GM18499 (cell line): ENCODE measurements around the gene ZNF827.

Source experiments
- ATAC-seq: cut with Tn5 transposase; IDR thresholded peaks from one replicate; pipeline ENCODE4 v1.9.1; 2021; ENCODE audit warnings: moderate number of reproducible peaks; ENCODE audit not compliant: insufficient read depth, unreplicated experiment

Gene ZNF827

DNA sequence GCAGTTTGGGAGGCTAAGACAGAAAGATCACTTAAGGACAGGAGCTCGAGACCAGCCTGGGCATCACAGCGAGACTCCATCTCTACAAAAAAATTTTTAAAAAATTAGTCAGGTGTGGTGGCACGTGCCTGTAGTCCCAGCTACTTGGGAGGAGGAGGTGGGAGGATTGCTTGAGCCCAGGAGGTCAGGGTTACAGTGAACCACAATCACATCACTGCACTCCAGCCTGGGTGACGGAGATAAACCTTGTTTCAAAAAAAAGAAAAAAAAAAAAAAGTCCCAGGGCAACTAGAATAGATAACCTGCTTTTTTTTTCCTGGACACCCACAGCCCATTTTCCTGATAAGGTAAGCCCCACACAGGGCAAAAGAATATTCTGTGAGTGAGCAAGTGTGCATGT, 162.4 kb downstream of the ZNF827 start:
- ATAC-seq, result no peak

DNA sequence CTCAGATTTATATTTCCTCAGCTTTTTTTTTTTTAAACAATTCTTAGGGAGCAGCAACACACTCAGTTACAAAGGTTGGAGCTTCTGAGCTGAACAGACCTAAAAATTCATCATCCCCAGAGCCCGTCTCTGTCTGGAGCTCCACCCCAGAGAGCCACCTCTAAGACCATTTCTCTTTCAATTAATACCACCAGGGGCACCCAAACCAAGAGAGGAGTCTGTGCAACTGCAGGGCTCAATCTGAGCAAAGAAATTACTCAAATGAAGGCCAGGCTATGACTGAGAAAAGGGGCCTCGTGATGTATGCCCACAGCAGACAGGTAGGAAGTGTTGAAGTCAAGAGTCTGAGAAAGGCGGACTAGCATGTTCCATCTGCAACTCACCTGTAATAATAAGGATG, 163.2 kb downstream of the ZNF827 start:
- no peak for ATAC-seq

DNA sequence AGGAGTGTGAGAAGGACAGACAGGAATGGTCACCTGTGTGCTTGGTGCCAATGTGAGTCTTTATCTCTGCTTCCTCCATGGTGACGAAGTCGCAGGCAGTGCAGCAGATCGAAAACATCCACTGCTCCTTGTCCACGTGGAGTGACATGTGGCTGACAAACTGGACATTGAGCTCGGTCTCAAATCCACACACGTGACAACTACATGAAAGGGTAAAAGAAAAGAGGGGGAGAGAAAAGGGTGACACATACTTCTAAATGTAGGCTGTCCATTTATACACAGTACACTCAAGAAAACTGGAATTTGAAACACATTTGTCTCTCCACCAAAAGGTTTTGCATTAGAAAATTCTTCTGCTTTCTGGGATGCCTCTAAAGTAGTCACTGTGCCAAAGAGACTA, 164.2 kb downstream of the ZNF827 start:
- no peak for ATAC-seq

DNA sequence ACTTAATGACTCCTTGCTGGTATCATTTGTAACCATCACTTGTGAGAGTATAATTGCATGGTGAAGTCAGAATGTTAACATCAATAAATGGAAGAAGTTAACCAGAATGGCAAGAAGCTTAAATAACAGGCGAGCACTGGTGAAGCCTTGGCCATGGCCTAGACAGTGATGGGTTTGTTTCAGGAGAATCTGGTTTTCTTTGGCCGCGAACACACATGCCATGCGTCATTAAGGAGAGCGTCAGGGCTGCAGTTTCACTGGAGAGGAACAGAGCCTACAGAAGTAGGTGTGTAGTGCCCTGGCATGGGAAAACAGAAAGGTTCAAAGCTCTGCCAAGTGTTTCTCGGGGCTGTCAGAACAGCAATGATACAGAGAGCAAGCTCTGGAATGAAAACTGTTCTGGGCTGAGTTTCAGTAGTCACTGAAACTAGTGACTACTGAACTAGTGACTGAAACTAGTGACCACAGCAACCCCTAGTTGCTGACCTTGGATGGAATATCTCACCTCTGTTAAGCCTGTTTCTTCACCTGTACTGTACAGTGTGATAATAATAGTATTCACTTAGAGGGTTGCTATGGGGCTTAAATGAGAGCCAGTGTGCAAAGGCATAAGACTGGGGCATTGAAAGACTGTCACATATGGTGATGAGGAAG, 164.9 kb downstream of the ZNF827 start:
- ATAC-seq, result peak; percentile 92

DNA sequence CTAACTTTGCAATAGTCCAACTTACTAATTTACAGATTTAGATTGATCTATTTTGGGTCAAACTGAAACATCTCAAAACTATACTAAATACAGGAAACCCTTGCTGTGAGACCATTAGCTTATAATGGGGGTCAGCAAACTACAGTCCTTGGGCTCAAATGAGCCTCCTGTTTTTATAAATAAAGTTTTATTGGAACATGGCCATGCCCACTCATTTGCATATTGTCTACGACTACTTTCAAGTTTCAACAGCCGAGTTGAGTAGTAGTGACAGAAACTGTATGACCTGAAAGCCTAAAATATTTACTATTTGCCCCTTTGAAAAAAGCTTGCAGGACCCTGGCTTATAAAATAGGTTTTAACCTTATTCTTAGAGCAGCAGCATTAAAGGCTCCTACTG, 166.3 kb downstream of the ZNF827 start:
- no peak for ATAC-seq

DNA sequence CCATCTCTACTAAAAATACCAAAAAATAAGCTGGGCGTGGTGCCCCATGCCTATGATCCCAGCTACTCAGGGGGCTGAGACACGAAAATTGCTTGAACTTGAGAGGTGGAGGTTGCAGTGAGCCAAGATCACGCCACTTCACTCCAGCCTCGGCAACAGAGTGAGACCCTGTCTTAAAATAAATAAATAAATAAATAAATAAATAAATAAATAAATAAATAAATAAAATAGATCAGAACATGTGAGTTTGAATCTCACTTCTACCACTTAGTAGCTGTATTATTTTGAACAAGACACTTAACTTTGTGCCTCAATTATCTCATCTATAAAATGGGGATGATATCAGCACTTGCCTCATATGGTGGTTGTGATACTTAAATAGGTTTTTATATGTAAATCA, 168.5 kb downstream of the ZNF827 start:
- ATAC-seq, result no peak

DNA sequence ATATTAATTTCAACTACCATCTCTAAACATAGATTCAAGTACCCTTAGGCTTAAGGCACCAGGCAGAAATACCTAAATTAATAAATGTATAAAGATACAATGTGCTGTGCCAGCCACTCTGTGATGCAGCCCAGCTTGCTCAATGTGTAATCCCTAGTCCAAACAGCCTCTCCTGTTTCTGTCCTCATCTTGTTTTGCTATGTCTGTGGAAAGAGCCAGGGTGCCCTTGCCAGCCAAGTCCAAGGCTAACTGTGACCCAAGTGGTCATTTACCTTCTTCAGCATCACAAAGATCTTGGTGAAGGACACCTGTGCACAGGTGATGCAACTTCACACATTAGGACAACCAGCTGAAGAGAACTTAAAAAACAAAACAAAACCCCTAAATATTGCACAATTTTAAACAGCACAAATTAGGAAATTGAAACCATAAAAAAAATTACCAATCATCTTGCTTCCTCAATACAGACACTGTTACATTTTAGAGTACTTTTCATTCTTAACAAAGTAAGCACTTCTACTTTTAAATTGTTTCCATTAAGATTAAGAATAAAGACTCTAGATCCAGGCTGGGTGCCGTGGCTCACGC, 169.1 kb downstream of the ZNF827 start:
- ATAC-seq, result no peak

DNA sequence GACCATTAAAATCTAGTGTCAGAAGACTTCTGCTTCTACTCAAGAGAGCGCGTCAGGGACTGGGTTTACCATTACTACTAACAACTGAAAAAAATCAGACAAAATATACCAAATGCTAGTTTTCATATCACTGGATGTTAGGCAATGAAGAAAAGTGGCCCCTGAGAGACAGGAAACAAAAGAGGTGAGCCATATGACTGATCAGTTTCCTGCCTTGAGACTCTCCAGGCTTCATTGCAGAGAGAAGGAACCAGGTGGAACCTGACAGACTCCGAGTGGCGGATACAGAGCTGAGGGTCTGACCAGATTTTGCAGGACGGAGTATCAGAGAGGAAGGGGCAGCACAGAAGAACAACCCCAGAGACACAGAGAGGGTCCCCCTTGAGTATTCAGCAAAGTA, 172.3 kb downstream of the ZNF827 start:
- ATAC-seq, result no peak

DNA sequence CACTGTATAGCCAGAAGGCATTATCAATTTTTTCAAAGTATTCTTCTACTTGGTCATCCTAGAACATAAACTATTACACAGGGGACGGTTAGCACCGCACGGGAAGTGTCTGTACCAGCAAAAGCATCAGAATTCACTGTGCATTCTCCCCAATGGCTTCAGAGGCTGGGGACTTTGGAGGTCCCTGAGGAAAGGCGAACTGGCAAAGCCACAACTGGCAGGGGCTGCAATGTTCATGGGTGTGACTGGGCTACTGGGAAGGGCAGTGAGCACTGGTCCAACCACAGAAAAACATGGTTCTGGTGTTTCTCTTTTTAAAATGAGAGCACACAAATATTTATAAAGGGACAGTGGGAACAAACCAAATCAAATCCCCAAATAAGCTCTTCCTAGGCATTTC, 175.2 kb downstream of the ZNF827 start:
- ATAC-seq, result no peak

DNA sequence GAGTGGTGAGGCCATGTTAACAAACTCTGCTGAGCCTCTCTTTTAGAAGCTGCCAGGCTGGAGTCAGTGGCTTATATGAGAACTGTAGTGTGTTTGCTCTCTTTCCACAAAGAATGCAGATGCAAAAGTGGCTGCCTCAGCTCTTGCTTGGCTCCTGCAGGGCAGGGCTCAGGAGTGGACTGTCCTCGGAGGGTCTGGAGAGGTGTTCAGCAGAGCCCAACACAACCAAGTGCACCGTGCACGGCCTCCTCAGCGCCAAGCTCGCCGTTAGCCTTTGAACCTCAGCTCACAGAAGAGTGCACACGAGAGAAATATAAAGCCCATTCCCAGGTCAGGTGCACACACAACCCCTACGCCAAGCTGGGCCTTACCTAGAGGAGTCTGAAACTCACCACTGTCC, 175.9 kb downstream of the ZNF827 start:
- no peak for ATAC-seq

DNA sequence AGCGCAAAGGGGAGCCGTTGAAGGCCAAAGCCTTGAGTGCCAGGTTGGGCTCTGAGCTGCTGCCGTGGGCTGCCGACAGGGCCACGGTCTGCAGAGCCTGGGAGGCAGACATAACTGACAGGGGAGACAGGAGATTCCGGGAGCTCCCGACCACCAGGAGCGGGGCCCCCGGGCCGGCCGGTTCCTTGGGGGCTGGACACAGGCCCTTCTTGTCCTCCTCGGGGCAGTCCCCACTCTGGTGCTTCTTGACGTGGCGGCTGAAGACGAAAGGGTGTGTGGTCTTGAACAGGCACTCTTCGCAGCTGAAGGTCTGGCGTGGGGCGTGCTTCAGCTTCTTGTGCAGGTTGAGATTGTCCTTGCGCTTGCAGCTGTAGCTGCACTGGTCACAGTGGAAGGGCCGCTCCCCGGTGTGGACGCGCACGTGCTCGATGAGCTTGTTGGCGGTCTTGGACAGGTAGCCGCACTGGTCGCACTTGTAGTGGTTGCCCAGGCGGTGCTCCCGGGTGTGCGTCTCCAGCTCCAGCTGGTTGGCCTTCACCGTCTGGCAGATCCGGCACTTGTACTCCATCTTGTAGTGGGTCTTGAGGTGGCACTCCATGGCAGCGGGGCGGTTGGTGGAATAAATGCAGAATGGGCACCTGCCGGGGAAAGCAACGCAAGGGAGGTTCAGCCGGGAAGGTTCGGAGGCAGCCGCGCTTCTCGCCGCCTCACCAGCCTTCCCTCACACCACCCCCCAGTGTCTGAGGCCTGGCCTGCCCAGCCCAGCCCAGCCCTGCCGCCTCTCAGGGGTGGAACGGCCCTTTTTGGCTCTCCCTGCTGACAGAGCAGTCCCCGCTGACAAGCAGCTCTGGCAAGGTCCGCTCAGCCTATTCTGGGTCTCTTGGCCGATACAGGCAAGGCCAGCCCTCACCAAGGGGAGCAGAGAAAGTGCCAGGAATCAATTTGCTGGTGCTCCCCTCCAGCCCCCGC, 177.4 kb downstream of the ZNF827 start:
- no peak for ATAC-seq

DNA sequence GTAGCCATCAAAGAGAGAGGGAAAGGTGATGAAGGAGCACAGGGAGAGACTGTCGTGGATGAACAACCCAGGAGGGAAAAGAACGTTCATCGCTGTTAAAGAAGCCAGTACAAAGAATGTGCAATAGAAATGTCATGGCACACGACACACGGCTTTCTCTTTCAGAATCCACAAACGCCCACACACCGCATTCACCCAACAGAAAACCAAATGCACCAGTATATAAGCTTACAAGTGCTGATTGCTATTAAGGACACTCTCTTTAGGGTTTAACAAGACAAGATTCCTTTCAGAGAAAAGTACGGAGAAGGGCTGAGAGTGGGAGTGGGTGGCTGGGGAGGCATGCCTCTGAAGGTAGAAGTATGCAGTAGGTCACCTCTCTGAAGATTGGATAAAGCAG, 178.4 kb downstream of the ZNF827 start:
- no peak for ATAC-seq

DNA sequence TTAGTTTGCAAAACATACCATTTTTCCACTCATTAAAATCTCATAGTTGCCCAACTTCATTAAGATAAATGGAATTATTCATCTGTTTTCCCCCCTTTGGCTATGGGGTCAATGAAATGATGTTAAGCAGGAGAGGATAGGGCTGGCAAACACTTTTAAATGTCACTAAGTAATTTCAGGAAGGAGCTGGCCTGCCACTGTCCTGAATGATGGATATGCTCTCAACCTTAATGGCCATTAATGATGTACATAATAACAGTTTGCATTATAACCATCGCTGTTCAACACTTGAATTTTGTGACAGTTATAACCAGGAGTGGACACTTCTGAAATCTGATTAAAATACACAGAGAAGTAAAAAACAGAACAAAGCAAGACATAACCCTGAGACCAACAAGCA, 181.4 kb downstream of the ZNF827 start:
- no peak for ATAC-seq

DNA sequence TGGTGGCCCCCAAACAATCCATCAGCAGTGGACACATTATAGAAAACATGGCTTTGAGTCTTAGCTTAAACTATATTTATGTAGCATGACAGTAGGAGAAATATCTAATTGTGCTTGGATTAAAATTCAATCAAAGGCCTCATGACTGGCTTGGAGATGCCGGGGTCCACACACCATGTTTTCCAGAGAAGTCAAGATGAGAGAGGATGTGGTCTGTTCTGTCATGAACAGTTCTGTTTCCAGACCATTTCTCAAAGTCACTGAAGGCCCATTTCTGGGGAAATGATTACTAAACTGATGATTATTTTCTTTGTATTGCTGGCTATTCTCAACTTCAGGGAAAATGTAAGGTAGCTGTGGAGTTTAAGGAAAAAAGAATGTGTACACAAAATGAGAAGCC, 182.4 kb downstream of the ZNF827 start:
- no peak for ATAC-seq

DNA sequence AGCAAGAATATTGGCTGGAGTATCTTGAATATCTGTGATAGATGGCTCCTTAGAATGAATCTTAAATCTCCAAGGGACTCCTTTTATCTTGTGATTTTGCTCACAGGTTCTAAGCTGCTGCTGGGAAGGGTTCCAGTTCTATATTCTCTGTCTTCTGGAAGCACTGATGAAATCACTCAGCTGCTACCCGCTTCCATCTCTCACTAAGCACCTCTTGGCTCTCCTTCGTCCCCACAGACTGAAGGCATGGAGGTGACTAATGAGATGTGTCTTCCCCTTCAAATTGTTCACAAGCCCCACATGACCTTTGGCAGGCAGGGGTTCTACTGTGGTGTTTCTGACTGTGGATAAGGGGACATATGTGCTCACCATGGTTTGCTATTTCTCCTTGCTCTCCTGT, 182.8 kb downstream of the ZNF827 start:
- no peak for ATAC-seq

DNA sequence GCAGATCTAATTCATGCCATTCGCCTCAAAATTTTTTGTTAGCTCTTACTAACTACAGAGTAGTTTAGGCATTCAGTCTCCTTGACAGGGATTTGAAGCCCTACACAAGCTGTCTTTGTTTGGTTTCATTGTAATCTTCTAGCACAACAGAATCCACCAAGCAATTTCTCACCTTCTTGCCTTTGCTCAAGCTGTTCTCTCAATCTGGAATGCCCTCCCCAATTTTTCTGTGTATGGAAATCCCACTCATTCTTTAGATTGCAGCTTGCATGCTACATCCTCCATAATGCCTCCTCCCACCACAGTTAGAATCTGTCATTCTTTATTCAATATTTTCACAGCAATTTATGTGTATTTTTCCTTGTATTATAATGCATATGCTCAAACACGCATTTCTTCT, 195.0 kb downstream of the ZNF827 start:
- ATAC-seq, result no peak

DNA sequence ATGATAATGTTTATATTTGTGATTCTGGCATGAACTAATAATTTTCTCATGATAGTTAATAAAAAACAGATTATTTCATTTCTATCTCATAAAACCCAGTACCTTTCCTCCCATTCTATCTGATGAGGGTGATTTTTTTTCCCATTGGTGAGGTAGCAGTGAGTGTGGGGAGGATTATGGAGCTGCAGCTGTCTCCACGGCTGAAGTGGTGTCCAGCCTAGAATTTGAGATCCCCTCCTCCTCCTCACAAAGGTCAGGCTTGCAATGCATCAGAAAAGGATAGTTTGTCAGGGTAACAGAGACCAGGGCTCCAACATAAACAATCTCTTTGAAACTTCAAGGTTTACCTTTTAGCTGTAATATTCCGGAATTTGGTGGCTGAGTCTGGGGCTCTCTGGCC, 197.8 kb downstream of the ZNF827 start:
- ATAC-seq, result no peak

DNA sequence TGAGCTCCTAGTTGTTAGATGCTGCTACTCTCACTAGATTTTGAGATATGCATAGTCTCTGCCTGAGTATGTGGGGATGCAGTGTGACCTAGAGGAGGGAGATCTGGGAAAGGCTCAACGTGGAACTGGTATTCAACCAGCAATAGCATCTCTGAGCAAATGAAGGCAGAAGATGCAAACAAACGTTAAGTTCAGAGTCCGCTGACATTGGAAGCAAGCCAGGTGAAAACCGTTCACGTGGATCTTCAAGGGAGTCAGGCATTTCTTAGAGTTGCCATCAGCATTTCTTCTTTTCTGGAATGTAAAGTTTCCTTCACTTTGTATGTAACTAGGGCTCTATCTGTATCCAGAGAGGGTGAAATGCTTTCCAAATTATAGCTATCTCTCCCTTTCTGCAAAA, 198.8 kb downstream of the ZNF827 start:
- no peak for ATAC-seq

DNA sequence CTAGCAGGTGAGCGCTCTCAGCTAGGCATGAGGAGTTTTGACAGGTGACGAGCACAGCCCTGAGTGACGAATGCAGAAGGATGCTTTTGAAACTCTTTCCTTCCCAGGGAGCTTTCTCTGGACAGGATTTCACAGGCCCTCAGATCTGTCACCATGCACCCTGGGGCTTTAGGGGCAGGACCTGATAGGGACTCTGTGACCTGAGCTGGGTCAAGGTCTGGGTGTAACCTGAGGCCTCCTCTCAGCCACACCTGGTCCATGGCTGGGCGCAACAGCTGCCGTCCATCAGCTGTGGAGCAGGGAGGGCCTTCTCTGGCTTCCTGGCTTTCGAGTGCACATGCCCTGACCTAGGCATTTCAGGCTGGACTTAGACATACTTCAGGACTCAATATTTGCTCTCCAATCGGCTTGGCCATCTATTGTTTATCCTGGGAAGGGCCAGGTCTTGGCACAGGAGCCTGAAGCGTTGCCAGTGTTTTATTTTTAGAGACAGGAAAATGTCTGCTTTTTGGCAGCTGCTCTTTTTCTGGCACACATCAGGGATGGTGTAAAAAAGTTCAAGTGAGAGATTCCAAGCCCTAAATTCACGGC, 202.3 kb downstream of the ZNF827 start:
- ATAC-seq, result no peak

DNA sequence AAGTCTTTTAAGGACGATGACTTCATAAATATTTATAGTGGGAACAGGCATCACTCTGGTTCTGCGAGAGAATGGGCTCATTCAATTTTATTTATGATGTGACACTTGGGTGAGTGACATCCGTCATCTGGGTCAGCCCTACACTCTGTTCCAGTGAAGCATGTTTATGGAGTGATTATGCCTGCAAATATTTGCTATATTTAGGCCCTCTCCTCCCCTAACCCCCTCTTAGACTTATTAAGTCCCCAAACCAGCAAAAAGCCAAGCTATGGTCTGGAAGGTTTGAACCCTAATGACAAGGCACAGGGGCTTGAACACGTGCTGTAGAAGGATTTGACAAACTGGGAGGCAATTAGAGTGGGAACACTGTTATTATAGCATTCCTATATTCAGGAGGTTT, 202.8 kb downstream of the ZNF827 start:
- no peak for ATAC-seq

DNA sequence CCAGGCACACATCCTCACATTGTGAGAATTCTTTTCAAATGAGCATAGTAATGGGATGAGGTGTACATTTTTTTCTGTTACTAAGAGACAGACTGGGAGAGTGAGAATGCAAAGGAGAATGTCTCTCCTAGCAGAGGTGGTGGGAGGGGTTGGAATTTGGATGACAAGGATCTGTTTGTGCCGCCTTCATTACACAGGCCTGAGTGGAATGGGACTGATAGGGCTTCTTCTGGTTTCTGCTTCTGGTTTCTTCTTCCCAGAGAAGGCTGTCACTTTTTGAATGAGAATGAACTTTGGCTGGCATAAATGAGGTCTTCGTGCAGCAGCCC, 203.3 kb downstream of the ZNF827 start:
- no peak for ATAC-seq
